Measurements from ENCODE around the gene BAZ1B. TPM values are rescaled to one million over a fixed set of nuclear protein-coding genes. Genes with fewer than 3 reads are reported as not detected.

Gene BAZ1B
- total RNA-seq, 2 experiments from 2014 or later = 115 TPM

GRCh38 chr7:73461782-73462285 is 60.3 kb downstream of the BAZ1B start:
- ChIA-PET POLR2A (no interaction called here), CTCF (no interaction called here)

- POLR2A ChIA-PET = no interaction called here
- CTCF ChIA-PET = no interaction called here
These were observed 67.7 kb downstream of the BAZ1B start for GRCh38 chr7:73454424-73454823.

- POLR2A ChIA-PET = no interaction called here
- CTCF ChIA-PET = interaction anchor here (1.2 to 2.6 kb wide), 2 partner anchors 126 to 129 kb away, joined by 3 to 11 read pairs; no protein-coding TSS in a partner anchor
These were observed 69.0 kb downstream of the BAZ1B start for GRCh38 chr7:73452999-73453635.

- POLR2A ChIA-PET = no interaction called here
These were observed 70.2 kb downstream of the BAZ1B start for GRCh38 chr7:73451780-73452398.

GRCh38 chr7:73449422-73449821 is 72.7 kb downstream of the BAZ1B start:
- ChIA-PET CTCF (no interaction called here), POLR2A (no interaction called here)

More at GRCh38 chr7:73451780-73452398, 70.2 kb downstream of the BAZ1B start:
- CTCF ChIA-PET = interaction anchor here (0.6 to 2.6 kb wide), 8 partner anchors 13 to 127 kb away, joined by 3 to 11 read pairs (median 3); no protein-coding TSS in a partner anchor

- POLR2A ChIA-PET = no interaction called here
- CTCF ChIA-PET = no interaction called here
These were observed 73.5 kb downstream of the BAZ1B start for GRCh38 chr7:73448609-73449008.

GRCh38 chr7:73447121-73447733 is 74.9 kb downstream of the BAZ1B start:
- ChIA-PET POLR2A (no interaction called here), CTCF (no interaction called here)

GRCh38 chr7:73446682-73447081 is 75.4 kb downstream of the BAZ1B start:
- POLR2A ChIA-PET = no interaction called here
- CTCF ChIA-PET = no interaction called here

- POLR2A ChIA-PET = no interaction called here
These were observed 78.4 kb downstream of the BAZ1B start for GRCh38 chr7:73443548-73444255.

GRCh38 chr7:73442903-73443500 is 79.1 kb downstream of the BAZ1B start:
- ChIA-PET CTCF (no interaction called here), POLR2A (no interaction called here)

More at GRCh38 chr7:73443548-73444255, 78.4 kb downstream of the BAZ1B start:
- CTCF ChIA-PET = no interaction called here

GRCh38 chr7:73442222-73442902 is 79.7 kb downstream of the BAZ1B start:
- ChIA-PET POLR2A (no interaction called here), CTCF (no interaction called here)

GRCh38 chr7:73439410-73439704 is 82.7 kb downstream of the BAZ1B start:
- ChIA-PET POLR2A (no interaction called here), CTCF (interaction anchor here (1.5 kb wide), 1 partner anchor 12 kb away, joined by 3 read pairs; no protein-coding TSS in a partner anchor)

GRCh38 chr7:73438547-73439409 is 83.3 kb downstream of the BAZ1B start:
- POLR2A ChIA-PET = interaction anchor here (0.6 kb wide), 1 partner anchor 19 kb away, joined by 4 read pairs; no protein-coding TSS in a partner anchor
- CTCF ChIA-PET = interaction anchor here (1.5 kb wide), 1 partner anchor 13 kb away, joined by 3 read pairs; no protein-coding TSS in a partner anchor

GRCh38 chr7:73437621-73438416 is 84.3 kb downstream of the BAZ1B start:
- ChIA-PET CTCF (interaction anchor here (1.5 kb wide), 1 partner anchor 14 kb away, joined by 3 read pairs; no protein-coding TSS in a partner anchor), POLR2A (no interaction called here)

GRCh38 chr7:73437091-73437490 is 85.0 kb downstream of the BAZ1B start:
- CTCF ChIA-PET = interaction anchor here (0.6 kb wide), 1 partner anchor 160 kb away, joined by 3 read pairs; no protein-coding TSS in a partner anchor
- POLR2A ChIA-PET = no interaction called here

- CTCF ChIA-PET = interaction anchor here (0.6 to 1.7 kb wide), 2 partner anchors 112 to 160 kb away, joined by 3 to 4 read pairs; no protein-coding TSS in a partner anchor
- POLR2A ChIA-PET = no interaction called here
These were observed 85.8 kb downstream of the BAZ1B start for GRCh38 chr7:73436031-73436929.

All from activated CD8-positive, alpha-beta memory T cell treated with anti-CD3 and anti-CD28 coated beads for 36 hours (primary cell).